Skeletal muscle tissue (tissue), 4 donors: ENCODE results near the gene EBP. TPM values are rescaled to one million over a fixed set of nuclear protein-coding genes. Genes with fewer than 3 reads are reported as not detected.

ENCODE experiments used
- H3K27ac ChIP-seq: one replicate; pipeline ENCODE4 v1.7.0; 2013; ENCODE audit warnings: mild to moderate bottlenecking, low read depth, low read length, inconsistent platforms
- H3K27me3 ChIP-seq, 3 donors: one replicate each; pipeline ENCODE4 v1.7.0; 2013; ENCODE audit warnings: low read length in 3 of 3; ENCODE audit not compliant: control insufficient read depth in 3 of 3, insufficient read depth in 3 of 3
- H3K36me3 ChIP-seq, 3 donors: one replicate each; pipeline ENCODE4 v1.7.0; 2013; ENCODE audit warnings: low read length in 3 of 3; ENCODE audit not compliant: control insufficient read depth in 3 of 3, insufficient read depth in 3 of 3
- H3K4me1 ChIP-seq, 3 donors: one replicate each; pipeline ENCODE4 v1.7.0; 2013; ENCODE audit warnings: low read length in 3 of 3, mild to moderate bottlenecking in 3 of 3; ENCODE audit not compliant: control insufficient read depth in 3 of 3, insufficient read depth in 3 of 3
- H3K4me3 ChIP-seq, 3 donors: one replicate each; pipeline ENCODE4 v1.7.0; 2013; ENCODE audit warnings: low read length in 3 of 3
- H3K9ac ChIP-seq, 3 donors: one replicate each; pipeline ENCODE4 v1.7.0; 2013; ENCODE audit warnings: low read length in 3 of 3, mild to moderate bottlenecking in 3 of 3, moderate library complexity in 2 of 3, low read depth in 1 of 3
- H3K9me3 ChIP-seq, 3 donors: one replicate each; pipeline ENCODE4 v1.7.0; 2013; ENCODE audit warnings: low read length in 3 of 3; ENCODE audit not compliant: control insufficient read depth in 3 of 3
- total RNA-seq: library from RNA; depleted of rRNA; stranded (reverse); fragments of >200 nt; gene quantifications from one replicate; pipeline ENCODE4 v1.2.3, GENCODE V29; 2014
- donor health status: Osteomylitis.

The EBP gene
- total RNA-seq, 1 donor from 2014 or later: 21.4 TPM

DNA sequence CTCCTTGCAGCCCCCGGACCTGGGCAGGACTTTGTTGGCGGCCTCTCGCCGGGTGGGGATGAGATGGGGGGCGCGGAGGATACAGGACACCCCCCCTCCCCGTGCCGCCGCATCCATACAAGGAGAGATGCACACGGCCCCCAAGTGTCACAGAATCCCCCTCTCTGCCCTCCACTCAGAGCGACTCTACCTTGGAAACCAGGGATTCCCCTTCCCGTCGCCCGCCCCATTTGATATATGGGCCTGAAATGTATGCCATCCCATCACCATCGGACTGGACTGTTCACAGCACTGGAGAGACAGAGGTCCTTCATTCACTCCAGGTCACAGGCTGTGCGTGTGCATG lies 12.4 kb upstream of the EBP start:
- peak overlapping the region; percentile 76 for H3K27ac ChIP-seq
- H3K27me3 ChIP-seq: no peaks in the 10 kb centered on the region
- H3K9me3 ChIP-seq: no peaks in the 10 kb centered on the region
- peak overlapping the region; percentile 70 to 82 (median 76) for H3K4me3 ChIP-seq
- peak overlapping the region; percentile 76 to 85 (median 84) for H3K9ac ChIP-seq
- peaks cover 6 to 16% (median 6%) of the 10 kb centered on the region in 3 donors for H3K4me1 ChIP-seq
- H3K36me3 ChIP-seq: peaks cover 0 to 5% (median 0%) of the 10 kb centered on the region in 3 donors

DNA sequence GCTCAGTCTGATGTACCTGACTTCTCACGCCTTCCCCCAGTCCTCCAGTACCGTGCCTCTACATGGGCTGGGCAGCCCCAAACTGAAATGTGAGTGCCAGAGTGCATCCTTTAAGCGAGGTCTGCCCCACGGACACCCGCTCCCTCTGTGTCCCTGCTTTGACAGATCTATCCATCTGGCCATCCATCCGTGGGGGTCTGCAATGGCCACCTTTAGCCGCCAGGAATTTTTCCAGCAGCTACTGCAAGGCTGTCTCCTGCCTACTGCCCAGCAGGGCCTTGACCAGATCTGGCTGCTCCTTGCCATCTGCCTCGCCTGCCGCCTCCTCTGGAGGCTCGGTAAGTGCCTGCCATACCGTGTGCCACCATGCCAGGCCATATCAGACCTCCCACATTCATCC lies 12.0 kb upstream of the EBP start:
- Histone ChIP-seq H3K9ac (peak overlapping the region; percentile 76 to 85 (median 84)), H3K27ac (no peak overlapping the region), H3K4me3 (peak overlapping the region; percentile 70 to 82 (median 76)), H3K27me3 (no peaks in the 10 kb centered on the region), H3K4me1 (peaks cover 6 to 16% (median 6%) of the 10 kb centered on the region in 3 donors), H3K36me3 (peaks cover 0 to 5% (median 0%) of the 10 kb centered on the region in 3 donors), H3K9me3 (no peaks in the 10 kb centered on the region)

DNA sequence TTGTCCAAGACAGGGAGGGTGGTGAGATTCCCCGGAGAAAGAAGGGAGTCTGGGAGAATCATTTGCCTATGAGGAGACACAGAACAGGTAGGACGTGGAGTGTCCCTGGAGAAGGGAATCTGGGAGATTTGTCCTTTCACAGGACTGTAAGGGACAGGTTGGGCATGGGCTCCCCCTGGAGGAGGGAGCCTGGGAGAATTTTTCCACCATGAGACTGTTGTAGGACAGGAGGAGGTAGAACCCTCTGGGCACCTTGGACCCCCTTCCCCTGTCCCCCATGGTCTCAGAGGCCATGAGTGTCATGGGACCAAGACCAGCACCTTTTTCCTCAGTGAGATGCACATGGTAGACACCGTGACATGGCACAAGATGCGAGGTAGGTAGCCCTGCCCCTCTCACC lies 10.0 kb upstream of the EBP start:
- Histone ChIP-seq H3K4me3 (no peak overlapping the region), H3K36me3 (peaks cover 0 to 9% (median 5%) of the 10 kb centered on the region in 3 donors), H3K27ac (no peak overlapping the region), H3K9me3 (no peaks in the 10 kb centered on the region), H3K27me3 (no peaks in the 10 kb centered on the region), H3K9ac (no peak overlapping the region), H3K4me1 (peaks cover 6 to 16% (median 6%) of the 10 kb centered on the region in 3 donors)

DNA sequence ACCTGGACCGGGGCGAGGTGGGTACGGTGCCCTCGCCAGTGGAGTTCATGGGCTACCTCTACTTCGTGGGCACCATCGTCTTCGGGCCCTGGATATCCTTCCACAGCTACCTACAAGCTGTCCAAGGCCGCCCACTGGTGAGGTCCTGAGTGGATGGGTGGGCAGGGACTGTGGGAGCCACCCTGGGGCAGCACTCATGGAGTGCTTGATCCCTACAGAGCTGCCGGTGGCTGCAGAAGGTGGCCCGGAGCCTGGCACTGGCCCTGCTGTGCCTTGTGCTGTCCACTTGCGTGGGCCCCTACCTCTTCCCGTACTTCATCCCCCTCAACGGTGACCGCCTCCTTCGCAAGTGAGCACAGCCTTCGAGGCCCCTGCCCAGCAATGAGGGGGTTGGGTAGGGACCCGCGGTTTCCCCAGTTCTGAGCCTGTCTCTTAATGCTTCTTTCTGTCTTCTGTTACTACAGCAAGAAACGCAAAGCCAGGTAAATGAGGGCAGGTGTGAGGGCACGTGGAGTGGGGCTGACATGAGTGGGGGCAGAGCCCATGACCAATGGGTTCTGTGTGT lies 9.2 kb upstream of the EBP start:
- peaks cover 6 to 16% (median 6%) of the 10 kb centered on the region in 3 donors for H3K4me1 ChIP-seq
- H3K9me3 ChIP-seq: no peaks in the 10 kb centered on the region
- H3K36me3 ChIP-seq: peaks cover 0 to 11% (median 6%) of the 10 kb centered on the region in 3 donors
- no peak overlapping the region for H3K27ac ChIP-seq
- no peaks in the 10 kb centered on the region for H3K27me3 ChIP-seq
- H3K4me3 ChIP-seq: no peak overlapping the region
- H3K9ac ChIP-seq: no peak overlapping the region

DNA sequence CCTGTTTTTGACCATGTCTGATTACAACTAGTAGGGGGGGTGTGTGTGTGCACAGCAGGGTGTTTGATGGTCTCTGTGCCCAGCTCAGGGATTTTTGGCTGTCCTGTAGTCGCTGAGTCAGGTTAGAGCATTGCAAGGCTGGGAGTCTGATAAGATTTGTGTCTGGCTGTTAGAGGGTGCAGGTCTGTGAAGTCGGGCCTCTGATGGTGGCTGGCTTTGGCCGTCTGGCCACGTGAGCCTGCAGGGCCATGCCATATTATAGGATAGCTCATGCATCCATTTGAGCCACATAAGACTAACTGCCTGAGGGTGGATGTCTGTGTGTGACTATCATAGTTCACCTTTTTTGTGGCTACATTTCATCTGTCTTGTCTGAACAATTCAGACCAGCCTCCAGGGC lies 7.9 kb upstream of the EBP start:
- H3K9me3 ChIP-seq: no peaks in the 10 kb centered on the region
- peaks cover 0 to 11% (median 6%) of the 10 kb centered on the region in 3 donors for H3K36me3 ChIP-seq
- peaks cover 6 to 12% (median 6%) of the 10 kb centered on the region in 3 donors for H3K4me1 ChIP-seq
- no peak overlapping the region for H3K9ac ChIP-seq
- H3K27ac ChIP-seq: no peak overlapping the region
- H3K4me3 ChIP-seq: no peak overlapping the region
- H3K27me3 ChIP-seq: no peaks in the 10 kb centered on the region

DNA sequence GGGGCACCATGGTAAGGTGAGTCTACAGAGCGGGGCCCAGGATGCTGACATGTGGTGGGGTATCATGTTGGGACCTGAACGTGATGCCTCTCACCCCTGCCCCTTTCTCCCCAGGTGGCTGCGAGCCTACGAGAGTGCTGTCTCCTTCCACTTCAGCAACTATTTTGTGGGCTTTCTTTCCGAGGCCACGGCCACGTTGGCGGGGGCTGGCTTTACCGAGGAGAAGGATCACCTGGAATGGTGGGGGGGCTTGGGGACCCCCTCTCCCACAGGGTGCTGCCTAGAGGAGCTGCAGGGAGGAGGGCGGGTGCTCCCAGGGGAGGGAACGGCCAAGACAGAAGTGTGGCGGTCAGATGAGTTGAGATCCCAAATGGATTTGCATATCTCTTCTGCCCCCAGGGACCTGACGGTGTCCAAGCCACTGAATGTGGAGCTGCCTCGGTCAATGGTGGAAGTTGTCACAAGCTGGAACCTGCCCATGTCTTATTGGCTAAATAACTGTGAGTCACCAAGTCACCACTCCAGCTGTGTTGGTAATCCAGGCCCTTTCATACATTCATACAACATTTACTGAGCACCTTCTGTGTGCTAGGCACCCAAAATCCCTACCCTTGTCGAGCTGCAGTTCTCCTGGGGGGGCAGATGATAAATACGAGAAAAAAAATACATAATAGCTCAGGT lies 7.3 kb upstream of the EBP start:
- Histone ChIP-seq H3K27ac (no peak overlapping the region), H3K9me3 (no peaks in the 10 kb centered on the region)

DNA sequence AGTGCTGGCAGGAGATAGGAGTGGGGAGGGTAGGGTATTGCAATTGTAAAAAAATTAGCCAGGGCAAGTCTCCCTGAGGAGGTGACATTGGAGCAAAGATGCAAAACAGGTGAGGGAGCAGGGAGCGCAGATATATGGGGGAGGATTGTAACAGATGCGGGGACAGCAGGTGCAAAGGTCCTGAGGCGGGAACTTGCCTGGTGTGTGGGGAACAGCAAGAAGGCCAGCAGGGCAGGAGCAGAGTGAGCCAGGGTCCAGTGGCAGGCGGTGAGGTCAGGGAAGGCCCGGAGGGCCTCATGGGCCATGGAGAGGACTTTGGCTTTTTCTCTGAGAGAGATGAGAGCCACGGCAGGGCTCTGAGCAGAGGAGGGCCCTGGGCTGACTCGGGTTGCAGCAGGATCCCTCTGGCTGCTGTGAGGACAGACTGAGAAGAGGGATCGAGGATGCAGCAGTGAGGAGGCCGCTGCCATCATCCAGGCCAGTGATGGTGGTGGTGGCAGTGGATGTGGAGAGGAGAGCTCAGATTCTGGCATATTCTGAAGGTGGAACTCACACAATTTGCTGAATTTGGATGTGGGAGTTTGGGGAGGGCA lies 6.6 kb upstream of the EBP start:
- Histone ChIP-seq H3K27me3 (no peaks in the 10 kb centered on the region), H3K27ac (no peak overlapping the region), H3K4me3 (no peak overlapping the region), H3K36me3 (peaks cover 0 to 11% (median 6%) of the 10 kb centered on the region in 3 donors), H3K4me1 (peaks cover 0 to 2% (median under 1%) of the 10 kb centered on the region in 3 donors), H3K9me3 (no peaks in the 10 kb centered on the region), H3K9ac (no peak overlapping the region)

More for the DNA sequence above, 7.3 kb upstream of the EBP start:
- H3K9ac ChIP-seq: no peak overlapping the region
- H3K36me3 ChIP-seq: peaks cover 0 to 11% (median 6%) of the 10 kb centered on the region in 3 donors
- peaks cover 6 to 8% (median 6%) of the 10 kb centered on the region in 3 donors for H3K4me1 ChIP-seq
- H3K27me3 ChIP-seq: no peaks in the 10 kb centered on the region
- no peak overlapping the region for H3K4me3 ChIP-seq

DNA sequence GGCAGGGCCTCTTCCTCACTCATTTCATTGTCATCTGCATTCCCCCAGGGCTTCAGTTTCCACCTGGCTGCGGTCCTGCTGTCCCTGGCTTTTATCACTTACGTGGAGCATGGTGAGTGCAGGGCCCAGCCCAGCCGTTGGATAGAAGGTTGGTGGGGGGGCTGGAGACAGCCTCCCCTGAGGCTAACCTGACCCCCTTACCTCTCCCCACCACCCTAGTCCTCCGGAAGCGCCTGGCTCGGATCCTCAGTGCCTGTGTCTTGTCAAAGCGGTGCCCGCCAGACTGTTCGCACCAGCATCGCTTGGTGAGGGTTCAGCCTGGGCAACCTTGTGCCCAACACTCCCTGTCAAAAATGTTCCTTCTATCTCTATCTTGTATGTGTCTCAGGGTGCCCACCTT lies 5.8 kb upstream of the EBP start:
- no peaks in the 10 kb centered on the region for H3K4me1 ChIP-seq
- no peak overlapping the region for H3K27ac ChIP-seq
- H3K36me3 ChIP-seq: peaks cover 0 to 11% (median 6%) of the 10 kb centered on the region in 3 donors
- no peaks in the 10 kb centered on the region for H3K9me3 ChIP-seq
- H3K9ac ChIP-seq: no peak overlapping the region
- H3K4me3 ChIP-seq: no peak overlapping the region
- H3K27me3 ChIP-seq: no peaks in the 10 kb centered on the region

DNA sequence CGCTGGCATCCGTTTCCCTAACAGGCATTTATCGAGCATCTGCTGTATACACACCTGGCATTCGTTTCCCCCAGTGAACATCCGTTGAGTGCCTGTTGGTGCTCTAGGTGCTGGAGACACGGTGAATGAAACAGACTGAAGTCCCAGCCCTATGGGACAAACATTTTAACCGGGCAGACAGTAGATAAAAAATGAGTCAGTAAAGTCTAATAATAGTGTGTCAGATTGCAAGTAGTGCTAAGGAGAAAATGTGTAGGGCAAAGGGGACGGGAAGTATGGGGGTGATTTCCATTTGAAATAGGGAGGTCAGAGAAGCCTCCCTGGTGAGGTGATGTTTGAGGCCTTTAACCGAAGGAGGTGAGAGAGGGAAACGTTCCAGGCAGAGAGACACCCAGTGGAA lies 5.3 kb upstream of the EBP start:
- Histone ChIP-seq H3K36me3 (peaks cover 0 to 11% (median 6%) of the 10 kb centered on the region in 3 donors), H3K27ac (no peak overlapping the region), H3K9me3 (peaks cover 0 to under 1% (median 0%) of the 10 kb centered on the region in 3 donors), H3K27me3 (no peaks in the 10 kb centered on the region), H3K4me1 (no peaks in the 10 kb centered on the region), H3K9ac (no peak overlapping the region), H3K4me3 (no peak overlapping the region)

DNA sequence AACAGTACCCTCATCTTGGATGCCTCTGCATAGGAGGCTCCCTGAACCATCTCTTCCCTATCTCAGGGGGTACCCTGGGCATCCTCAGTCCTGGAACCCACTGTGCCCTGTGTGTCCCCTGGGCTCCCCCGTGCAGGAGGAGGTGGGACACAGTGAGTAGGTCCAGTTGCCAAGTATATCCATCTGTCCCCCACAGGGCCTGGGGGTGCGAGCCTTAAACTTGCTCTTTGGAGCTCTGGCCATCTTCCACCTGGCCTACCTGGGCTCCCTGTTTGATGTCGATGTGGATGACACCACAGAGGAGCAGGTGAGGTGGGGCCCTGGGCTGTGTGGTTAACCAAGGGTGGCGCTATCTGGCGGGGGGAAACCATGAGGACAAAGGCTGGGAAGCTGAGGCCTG lies 4.6 kb upstream of the EBP start:
- Histone ChIP-seq H3K36me3 (peaks cover 0 to 11% (median 6%) of the 10 kb centered on the region in 3 donors), H3K27ac (no peak overlapping the region), H3K4me3 (no peak overlapping the region), H3K4me1 (no peaks in the 10 kb centered on the region), H3K9ac (no peak overlapping the region), H3K9me3 (peaks cover 0 to 2% (median 0%) of the 10 kb centered on the region in 3 donors), H3K27me3 (no peaks in the 10 kb centered on the region)
